ENCODE measurements around the gene NUP85.

The NUP85 gene

GRCh38 chr17:75182569-75183436, 22.7 kb upstream of the NUP85 start, which contains the start of gene SUMO2:
SUMO2 (minus strand) TSS chr17:75182959; CDS start chr17:75182834, 125 bp downstream.
- peak within 1 kb of the TSS; percentile 98 for H3K4me3 ChIP-seq (replicated peaks in 1 of 2; ENCODE audit: low read depth in 2 of 2, low read length in 2 of 2)
- TF ChIP-seq CTCF (IDR thresholded peaks at IDR 0.05; ENCODE audit: low read depth, low read length): no peak

GRCh38 chr17:75183999-75184884, 21.2 kb upstream of the NUP85 start:
- no peak for DNase-seq (ENCODE audit: low read depth in 2 of 2)
- no peak overlapping the region for H3K4me3 ChIP-seq (replicated peaks in 1 of 2; ENCODE audit: low read depth in 2 of 2, low read length in 2 of 2)
- no peak for TF ChIP-seq CTCF (IDR thresholded peaks at IDR 0.05; ENCODE audit: low read depth, low read length)

More at GRCh38 chr17:75182569-75183436, 22.7 kb upstream of the NUP85 start, which contains the start of gene SUMO2:
- peak; percentile 96 to 98 for DNase-seq (ENCODE audit: low read depth in 2 of 2)

- H3K4me3 ChIP-seq (replicated peaks in 1 of 2; ENCODE audit: low read depth in 2 of 2, low read length in 2 of 2): no peak overlapping the region
- TF ChIP-seq CTCF (IDR thresholded peaks at IDR 0.05; ENCODE audit: low read depth, low read length): no peak
- DNase-seq (ENCODE audit: low read depth in 2 of 2): no peak
Observed at GRCh38 chr17:75188614-75189013, 16.9 kb upstream of the NUP85 start.

GRCh38 chr17:75191584-75191983, 13.9 kb upstream of the NUP85 start:
- no peak for TF ChIP-seq CTCF (IDR thresholded peaks at IDR 0.05; ENCODE audit: low read depth, low read length)
- DNase-seq (ENCODE audit: low read depth in 2 of 2): peak; percentile 52 to 62
- H3K4me3 ChIP-seq (replicated peaks in 1 of 2; ENCODE audit: low read depth in 2 of 2, low read length in 2 of 2): no peak overlapping the region

- TF ChIP-seq CTCF (IDR thresholded peaks at IDR 0.05; ENCODE audit: low read depth, low read length): no peak
- no peak for DNase-seq (ENCODE audit: low read depth in 2 of 2)
- no peak overlapping the region for H3K4me3 ChIP-seq (replicated peaks in 1 of 2; ENCODE audit: low read depth in 2 of 2, low read length in 2 of 2)
Observed at GRCh38 chr17:75194879-75195278, 10.6 kb upstream of the NUP85 start.

- no peak for TF ChIP-seq CTCF (IDR thresholded peaks at IDR 0.05; ENCODE audit: low read depth, low read length)
- no peak overlapping the region for H3K4me3 ChIP-seq (replicated peaks in 1 of 2; ENCODE audit: low read depth in 2 of 2, low read length in 2 of 2)
- DNase-seq (ENCODE audit: low read depth in 2 of 2): no peak
Observed at GRCh38 chr17:75199886-75200618, 5.4 kb upstream of the NUP85 start.

All from cardiac fibroblast (primary cell).